Activated T-cell treated with anti-CD3 and anti-CD28 coated beads, Interleukin-2, amount 50 U/mL, for 4 hours (primary cell): ENCODE data around the gene NEXN. TPM values are rescaled to one million over a fixed set of nuclear protein-coding genes. Genes with fewer than 3 reads are reported as not detected.
"Not testable (repeated sequence)": the region's sequence is repeated elsewhere in the genome, so short reads cannot be mapped to it uniquely, and the experiment has no call there.

ENCODE experiments used
- ATAC-seq, 2 donors: fragments of 200-7000 bp; cut with Tn5 transposase; one replicate each; pipeline ENCODE4 v1.10.0; 2021
- DNase-seq: peaks from one replicate; pipeline ENCODE4 v3.0.0-alpha.2; 2020
- H3K27me3 Mint-ChIP-seq: one replicate; pipeline ENCODE4 v1.8.0; 2021; ENCODE audit warnings: low read depth, mixed read lengths
- H3K36me3 Mint-ChIP-seq: one replicate; pipeline ENCODE4 v1.8.0; 2022; ENCODE audit warnings: mixed read lengths; ENCODE audit not compliant: insufficient read depth
- H3K4me1 Mint-ChIP-seq: one replicate; pipeline ENCODE4 v1.8.0; 2021; ENCODE audit warnings: low read depth, mixed read lengths
- H3K4me3 Mint-ChIP-seq: one replicate; pipeline ENCODE4 v1.8.0; 2021; ENCODE audit warnings: mild to moderate bottlenecking, moderate library complexity, mixed read lengths
- H3K9me3 Mint-ChIP-seq: one replicate; pipeline ENCODE4 v1.8.0; 2021; ENCODE audit warnings: mixed read lengths
- total RNA-seq, 3 donors: library from RNA; stranded (reverse); gene quantifications; one replicate each; pipeline ENCODE4 v1.2.1, GENCODE V29; 2021

NEXN gene
- total RNA-seq, 3 donors from 2014 or later = 0.32 to 0.60 (median 0.40) TPM

- H3K36me3 Mint-ChIP-seq = peaks cover 60% of the 10 kb centered on the region
- no peak overlapping the region for H3K4me3 Mint-ChIP-seq
- ATAC-seq = peak; percentile 54 to 69
- peaks cover 32% of the 10 kb centered on the region for H3K4me1 Mint-ChIP-seq
- H3K27me3 Mint-ChIP-seq = no peaks in the 10 kb centered on the region
- no peak for DNase-seq
- no peaks in the 10 kb centered on the region for H3K9me3 Mint-ChIP-seq
Observed at GRCh38 chr1:77961392-77961791, 73.0 kb downstream of the NEXN start.

- no peak for DNase-seq
- H3K36me3 Mint-ChIP-seq = peaks cover 67% of the 10 kb centered on the region
- no peaks in the 10 kb centered on the region for H3K9me3 Mint-ChIP-seq
- H3K4me3 Mint-ChIP-seq = no peak overlapping the region
- ATAC-seq = peak; percentile 55 to 70
- H3K27me3 Mint-ChIP-seq = no peaks in the 10 kb centered on the region
- H3K4me1 Mint-ChIP-seq = peaks cover 47% of the 10 kb centered on the region
Observed at GRCh38 chr1:77966291-77966690, 77.9 kb downstream of the NEXN start.

GRCh38 chr1:77970192-77970591 lies 81.8 kb downstream of the NEXN start:
- no peak for ATAC-seq
- DNase-seq = no peak
- Mint-ChIP-seq H3K36me3 (peaks cover 55% of the 10 kb centered on the region), H3K27me3 (no peaks in the 10 kb centered on the region), H3K4me3 (no peak overlapping the region), H3K4me1 (peaks cover 62% of the 10 kb centered on the region), H3K9me3 (no peaks in the 10 kb centered on the region)

- Mint-ChIP-seq H3K4me3 (peak overlapping the region; percentile 42), H3K9me3 (no peaks in the 10 kb centered on the region), H3K27me3 (no peaks in the 10 kb centered on the region), H3K36me3 (peaks cover 57% of the 10 kb centered on the region), H3K4me1 (peaks cover 67% of the 10 kb centered on the region)
- no peak for DNase-seq
- ATAC-seq = no peak
Observed at GRCh38 chr1:77972080-77972479, 83.7 kb downstream of the NEXN start.

GRCh38 chr1:77975386-77975785 lies 87.0 kb downstream of the NEXN start:
- Mint-ChIP-seq H3K27me3 (no peaks in the 10 kb centered on the region), H3K4me3 (no peak overlapping the region), H3K4me1 (peaks cover 50% of the 10 kb centered on the region), H3K36me3 (peaks cover 32% of the 10 kb centered on the region), H3K9me3 (no peaks in the 10 kb centered on the region)
- ATAC-seq (no peak), DNase-seq (no peak)

- Mint-ChIP-seq H3K36me3 (peaks cover 31% of the 10 kb centered on the region), H3K4me1 (peaks cover 50% of the 10 kb centered on the region), H3K9me3 (no peaks in the 10 kb centered on the region), H3K27me3 (no peaks in the 10 kb centered on the region), H3K4me3 (no peak overlapping the region)
- DNase-seq (no peak), ATAC-seq (no peak)
Observed at GRCh38 chr1:77975907-77976306, 87.5 kb downstream of the NEXN start.

- no peak overlapping the region for H3K4me3 Mint-ChIP-seq
- no peak for ATAC-seq
- H3K36me3 Mint-ChIP-seq = peaks cover 27% of the 10 kb centered on the region
- no peaks in the 10 kb centered on the region for H3K9me3 Mint-ChIP-seq
- no peaks in the 10 kb centered on the region for H3K27me3 Mint-ChIP-seq
- H3K4me1 Mint-ChIP-seq = peaks cover 49% of the 10 kb centered on the region
- DNase-seq = no peak
Observed at GRCh38 chr1:77976433-77977076, 88.1 kb downstream of the NEXN start.

- peaks cover 42% of the 10 kb centered on the region for H3K4me1 Mint-ChIP-seq
- no peak for DNase-seq
- no peak for ATAC-seq
- peaks cover 23% of the 10 kb centered on the region for H3K36me3 Mint-ChIP-seq
- no peaks in the 10 kb centered on the region for H3K9me3 Mint-ChIP-seq
- no peak overlapping the region for H3K4me3 Mint-ChIP-seq
- H3K27me3 Mint-ChIP-seq = no peaks in the 10 kb centered on the region
Observed at GRCh38 chr1:77977989-77978292, 89.5 kb downstream of the NEXN start.

GRCh38 chr1:77978293-77978968 lies 90.0 kb downstream of the NEXN start:
- no peaks in the 10 kb centered on the region for H3K9me3 Mint-ChIP-seq
- no peak overlapping the region for H3K4me3 Mint-ChIP-seq
- H3K27me3 Mint-ChIP-seq = no peaks in the 10 kb centered on the region
- peak; percentile 66 to 67 for ATAC-seq
- DNase-seq = peak; percentile 62
- peaks cover 41% of the 10 kb centered on the region for H3K4me1 Mint-ChIP-seq
- H3K36me3 Mint-ChIP-seq = peaks cover 23% of the 10 kb centered on the region

- peak; percentile 81 to 87 for ATAC-seq
- Mint-ChIP-seq H3K9me3 (no peaks in the 10 kb centered on the region), H3K27me3 (no peaks in the 10 kb centered on the region), H3K36me3 (peaks cover 21% of the 10 kb centered on the region), H3K4me3 (no peak within 1 kb of the TSS), H3K4me1 (peaks cover 40% of the 10 kb centered on the region)
- DNase-seq = peak; percentile 94
Observed at GRCh38 chr1:77978969-77979876, 90.8 kb downstream of the NEXN start, which contains the start of gene FUBP1. FUBP1 (minus strand) TSS chr1:77979072; CDS start chr1:77979004, 68 bp downstream.

- Mint-ChIP-seq H3K4me1 (peaks cover 35% of the 10 kb centered on the region), H3K36me3 (peaks cover 11% of the 10 kb centered on the region)
- ATAC-seq, H3K27me3 Mint-ChIP-seq, DNase-seq, H3K9me3 Mint-ChIP-seq, H3K4me3 Mint-ChIP-seq: not testable (repeated sequence)
Observed at GRCh38 chr1:77983352-77983996, 95.0 kb downstream of the NEXN start.

GRCh38 chr1:77983997-77984355 lies 95.6 kb downstream of the NEXN start:
- DNase-seq (no peak), ATAC-seq (no peak)
- Mint-ChIP-seq H3K9me3 (no peaks in the 10 kb centered on the region), H3K36me3 (peaks cover 12% of the 10 kb centered on the region), H3K4me3 (no peak overlapping the region), H3K4me1 (peaks cover 35% of the 10 kb centered on the region), H3K27me3 (no peaks in the 10 kb centered on the region)

GRCh38 chr1:77984629-77985028 lies 96.2 kb downstream of the NEXN start:
- Mint-ChIP-seq H3K9me3 (no peaks in the 10 kb centered on the region), H3K27me3 (no peaks in the 10 kb centered on the region), H3K36me3 (peaks cover 13% of the 10 kb centered on the region), H3K4me1 (peaks cover 36% of the 10 kb centered on the region), H3K4me3 (no peak overlapping the region)
- DNase-seq = no peak
- no peak for ATAC-seq

- peaks cover 34% of the 10 kb centered on the region for H3K4me1 Mint-ChIP-seq
- DNase-seq (no peak), ATAC-seq (peak; percentile 56 to 60)
- peaks cover 13% of the 10 kb centered on the region for H3K36me3 Mint-ChIP-seq
- no peak overlapping the region for H3K4me3 Mint-ChIP-seq
- no peaks in the 10 kb centered on the region for H3K27me3 Mint-ChIP-seq
- no peaks in the 10 kb centered on the region for H3K9me3 Mint-ChIP-seq
Observed at GRCh38 chr1:77986810-77987209, 98.4 kb downstream of the NEXN start.
